CD4-positive, alpha-beta T cell treated with Interleukin-17A for 4 hours (primary cell): ENCODE results near the gene TOR2A.
"Not testable (repeated sequence)": the region's sequence is repeated elsewhere in the genome, so short reads cannot be mapped to it uniquely, and the experiment has no call there.

Experiments used
- DNase-seq: peaks from one replicate; pipeline ENCODE4 v3.0.0-alpha.2; 2020; ENCODE audit warnings: mixed read lengths

The TOR2A gene

GRCh38 chr9:127734747-127735529 is at the start of gene TOR2A:
TSS of gene TOR2A (minus strand) at chr9:127735294. CDS start at chr9:127735270, 24 bp downstream.
- DNase-seq = peak; percentile 99

DNA sequence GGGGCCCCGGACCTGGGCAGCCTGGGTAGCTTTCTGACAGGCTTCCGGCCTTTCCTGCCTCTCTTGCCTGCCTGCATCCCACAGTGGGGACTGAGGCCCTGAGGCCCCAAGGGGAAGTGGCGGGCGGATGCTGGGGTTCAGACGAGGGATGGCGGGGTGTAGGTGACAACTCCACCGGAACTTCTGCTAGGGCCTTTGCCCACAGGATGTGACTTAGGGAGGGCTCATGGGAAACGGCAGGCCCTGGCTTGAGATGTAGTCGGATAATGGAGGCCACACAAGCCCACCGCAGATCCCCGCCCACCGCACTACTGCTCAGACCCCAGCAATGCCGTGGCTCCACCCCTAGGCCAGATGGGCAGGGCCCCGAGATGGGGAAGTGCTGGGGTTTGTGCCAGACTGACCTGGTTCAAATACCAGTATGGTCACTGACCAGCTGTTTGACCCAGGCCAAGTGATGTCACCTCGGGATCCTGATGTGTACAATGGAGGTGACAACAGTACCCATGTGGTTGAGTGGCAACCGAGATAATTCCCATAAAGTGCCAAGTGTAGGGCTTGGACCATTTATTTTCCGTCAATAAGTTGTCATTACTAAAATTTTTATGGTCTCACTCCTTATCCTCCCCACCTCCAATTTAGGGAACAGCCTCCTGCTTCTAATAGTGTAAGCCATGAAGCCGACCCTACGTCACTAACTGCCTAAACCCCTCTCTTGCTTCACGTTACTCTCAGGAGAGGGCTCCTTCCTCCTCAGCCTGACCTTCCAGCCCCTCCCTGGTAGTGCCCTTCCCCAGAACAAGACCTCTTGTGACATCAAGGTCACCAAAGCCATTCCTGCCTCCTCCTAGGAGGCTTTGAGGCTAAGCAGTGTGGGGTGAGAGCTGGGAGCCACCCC is 48.3 kb upstream of the TOR2A start:
- peak; percentile 80 for DNase-seq

DNA sequence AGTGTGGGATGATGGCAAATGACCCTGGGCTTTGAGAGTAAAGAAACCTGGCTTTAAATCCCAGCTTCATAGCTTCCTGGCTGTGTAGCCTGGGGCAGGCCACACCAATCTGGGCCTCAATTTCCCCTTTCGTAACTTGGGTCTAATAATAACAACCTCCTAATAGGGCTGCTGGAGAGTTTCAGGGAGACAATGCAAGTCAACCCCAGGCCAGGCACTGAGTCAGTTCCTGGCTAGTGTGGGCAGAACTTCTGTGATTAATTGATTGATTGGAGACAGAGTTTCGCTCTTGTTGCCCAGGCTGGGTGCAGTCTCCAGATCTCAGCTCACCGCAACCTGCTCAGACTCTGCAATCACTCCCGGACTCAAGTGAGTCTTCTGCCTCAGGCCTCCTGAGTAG is 46.7 kb upstream of the TOR2A start:
- no peak for DNase-seq

DNA sequence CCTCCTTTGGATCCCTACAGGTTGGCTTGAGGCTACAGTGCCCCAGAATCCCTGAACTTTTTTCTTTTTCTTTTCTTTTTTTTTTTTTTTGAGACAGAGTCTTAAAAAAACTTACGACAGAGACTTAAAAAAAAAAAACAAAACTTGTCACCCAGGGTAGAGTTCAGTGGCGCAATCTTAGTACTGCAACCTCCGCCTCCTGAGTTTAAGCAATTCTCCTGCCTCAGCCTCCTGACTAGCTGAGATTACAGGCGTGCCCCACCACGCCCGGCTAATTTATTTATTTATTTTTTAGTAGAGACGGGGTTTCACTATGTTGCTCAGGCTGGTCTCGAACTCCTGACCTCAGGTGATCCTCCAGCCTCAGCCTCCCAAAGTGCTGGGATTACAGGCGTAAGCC is 45.8 kb upstream of the TOR2A start:
- DNase-seq = not testable (repeated sequence)

GRCh38 chr9:127780126-127780885 is 45.2 kb upstream of the TOR2A start:
- no peak for DNase-seq

- DNase-seq = peak; percentile 42
These were observed 44.3 kb upstream of the TOR2A start for GRCh38 chr9:127779136-127779981.

DNA sequence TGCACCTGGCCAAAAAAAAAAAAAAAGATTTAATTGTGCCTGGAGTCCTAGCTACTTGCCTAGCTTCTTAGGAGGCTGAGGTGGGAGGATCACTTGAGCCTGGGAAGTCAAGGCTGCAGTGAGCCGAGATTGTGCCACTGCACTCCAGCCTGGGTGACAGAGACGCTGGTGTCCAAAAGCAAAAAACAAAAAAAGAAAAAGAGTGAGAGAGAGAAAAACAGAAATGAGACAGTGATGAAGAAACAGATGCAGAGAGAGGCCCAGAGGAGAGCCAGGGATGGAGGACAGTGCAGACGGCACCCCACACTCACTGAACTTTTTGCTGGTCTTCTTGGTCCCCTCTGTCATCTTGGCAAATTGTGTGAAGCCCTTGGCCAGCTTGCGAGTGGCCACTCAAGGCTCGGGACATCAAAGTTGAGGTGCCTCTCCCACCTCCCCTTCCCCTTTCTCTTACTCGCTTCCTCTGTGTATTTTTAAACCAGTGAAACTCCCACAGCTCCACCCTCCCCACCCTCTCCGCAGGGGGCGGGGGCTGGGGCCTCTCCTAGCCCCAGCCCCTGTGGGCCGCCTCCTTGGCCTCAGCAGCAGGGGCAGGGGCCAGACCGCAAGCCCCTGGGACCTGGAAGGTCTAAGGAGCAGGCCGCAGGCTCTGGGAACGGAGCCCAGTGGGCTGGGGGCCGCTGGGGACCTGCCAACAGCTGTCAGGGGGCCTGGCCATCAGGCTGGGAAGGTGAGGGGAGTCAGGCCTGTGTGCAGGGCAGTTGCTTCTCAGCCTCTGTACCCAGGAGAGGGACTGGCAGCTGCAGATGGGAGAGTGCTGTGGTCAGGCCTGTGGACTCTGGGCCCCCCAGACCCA is 43.4 kb upstream of the TOR2A start, which contains the start of gene SH2D3C:
Gene SH2D3C, minus strand, starts transcription at position 387 of the 856 bp plus-strand sequence. Its CDS starts 39 bp downstream, at position 348.
- peak; percentile 69 for DNase-seq

DNA sequence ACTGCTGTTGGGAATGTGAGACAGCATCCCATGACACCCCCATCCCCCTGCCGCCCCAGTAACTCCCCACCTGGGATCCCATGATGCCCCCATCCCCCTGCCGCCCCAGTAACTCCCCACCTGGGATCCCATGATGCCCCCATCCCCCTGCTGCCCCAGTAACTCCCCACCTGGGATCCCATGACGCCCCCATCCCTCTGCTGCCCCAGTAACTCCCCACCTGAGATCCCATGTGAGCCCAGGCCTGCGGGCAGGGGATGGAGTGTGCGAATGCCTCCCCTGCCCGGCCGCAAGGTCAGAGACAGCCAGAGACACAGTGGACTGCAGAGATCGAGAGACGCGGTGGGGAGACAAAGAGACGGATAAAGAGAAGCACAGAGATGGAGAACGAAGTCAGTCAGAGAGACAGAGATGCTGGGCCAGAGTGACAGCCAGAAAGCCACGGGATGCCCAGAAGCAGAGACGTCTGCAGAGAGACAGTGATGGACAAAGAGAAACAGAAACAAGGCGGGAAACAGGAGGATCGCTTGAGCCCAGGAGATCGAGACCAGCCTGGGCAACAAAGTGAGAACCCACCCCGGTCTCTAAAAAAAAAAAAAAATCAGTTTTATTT is 42.4 kb upstream of the TOR2A start:
- DNase-seq = peak; percentile 22

DNA sequence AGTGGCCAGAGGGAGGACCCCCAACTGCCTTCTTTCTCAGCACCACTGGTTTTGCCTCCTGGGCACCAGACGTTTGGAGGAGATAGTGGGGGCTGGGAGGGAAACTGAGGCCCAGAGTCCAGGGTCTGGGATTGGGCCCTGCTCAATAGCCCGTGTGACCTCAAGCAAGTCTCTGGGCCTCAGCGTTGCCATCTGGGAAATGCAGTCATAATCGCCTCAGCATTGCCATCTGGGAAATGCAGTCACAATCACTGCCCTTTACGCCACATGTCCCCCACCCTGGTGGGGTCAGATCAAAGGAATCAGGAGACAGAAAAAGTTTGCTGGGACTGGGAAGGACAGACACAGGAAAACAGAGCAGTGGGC is 41.8 kb upstream of the TOR2A start:
- peak; percentile 38 for DNase-seq

- DNase-seq = peak; percentile 87
These were observed 41.3 kb upstream of the TOR2A start for GRCh38 chr9:127776195-127776923.

GRCh38 chr9:127773981-127774380 is 38.9 kb upstream of the TOR2A start:
- no peak for DNase-seq

DNA sequence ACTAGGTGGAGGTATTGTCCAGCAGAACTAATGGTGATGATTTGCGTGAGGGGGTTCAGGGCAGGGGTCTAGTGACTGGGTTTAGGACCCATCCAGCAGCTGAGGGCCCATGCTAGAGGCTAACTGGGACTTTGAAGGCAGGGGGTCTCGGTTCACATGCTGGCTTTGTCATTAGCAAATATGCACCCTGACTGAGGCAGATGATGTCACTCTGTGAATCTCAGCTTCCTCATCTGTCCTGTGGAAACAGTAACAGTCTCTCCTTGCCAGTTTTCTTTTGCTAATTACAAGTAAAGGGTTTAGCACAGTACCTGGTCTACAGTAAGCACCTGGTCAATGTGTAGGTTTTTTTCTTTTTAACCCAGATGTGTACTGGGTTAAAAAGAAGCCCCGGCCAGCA is 38.2 kb upstream of the TOR2A start:
- DNase-seq = no peak

GRCh38 chr9:127772603-127773002 is 37.5 kb upstream of the TOR2A start:
- DNase-seq = no peak

- DNase-seq = no peak
These were observed 36.6 kb upstream of the TOR2A start for GRCh38 chr9:127771570-127772189.

DNA sequence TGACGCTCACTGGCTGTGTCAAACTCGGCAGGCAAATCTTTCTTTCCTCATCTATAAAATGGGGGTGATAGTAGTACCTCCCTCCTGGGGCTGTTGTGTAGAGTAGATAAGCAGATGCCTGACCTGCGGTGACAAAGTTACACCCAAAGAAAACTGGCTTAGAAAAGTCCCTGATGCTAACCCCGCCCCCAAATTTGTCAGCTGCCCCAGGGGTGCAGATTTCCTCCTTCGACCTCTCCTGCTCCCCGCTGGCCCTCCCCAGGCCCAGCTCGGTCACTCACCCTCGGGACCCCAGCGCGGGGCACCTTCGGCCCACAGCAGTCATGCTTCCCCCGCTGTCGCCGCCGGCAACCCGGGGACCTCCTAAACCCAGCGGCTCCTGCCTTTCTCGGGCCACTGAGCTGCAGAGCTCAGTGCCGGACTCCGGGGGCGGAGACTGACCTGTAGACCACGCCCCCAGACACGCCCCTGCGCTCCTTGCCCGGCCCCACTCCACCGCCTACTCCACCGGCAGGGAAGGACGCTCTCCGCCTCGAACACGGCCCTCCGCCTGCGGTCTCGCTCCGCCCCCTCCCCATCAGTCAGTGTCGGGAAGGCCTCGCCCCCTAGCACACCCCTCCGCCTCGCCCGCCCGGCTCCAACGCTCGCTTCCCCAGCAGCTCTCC is 35.9 kb upstream of the TOR2A start:
- peak; percentile 99 for DNase-seq

GRCh38 chr9:127770583-127770904 is 35.5 kb upstream of the TOR2A start:
- no peak for DNase-seq

DNA sequence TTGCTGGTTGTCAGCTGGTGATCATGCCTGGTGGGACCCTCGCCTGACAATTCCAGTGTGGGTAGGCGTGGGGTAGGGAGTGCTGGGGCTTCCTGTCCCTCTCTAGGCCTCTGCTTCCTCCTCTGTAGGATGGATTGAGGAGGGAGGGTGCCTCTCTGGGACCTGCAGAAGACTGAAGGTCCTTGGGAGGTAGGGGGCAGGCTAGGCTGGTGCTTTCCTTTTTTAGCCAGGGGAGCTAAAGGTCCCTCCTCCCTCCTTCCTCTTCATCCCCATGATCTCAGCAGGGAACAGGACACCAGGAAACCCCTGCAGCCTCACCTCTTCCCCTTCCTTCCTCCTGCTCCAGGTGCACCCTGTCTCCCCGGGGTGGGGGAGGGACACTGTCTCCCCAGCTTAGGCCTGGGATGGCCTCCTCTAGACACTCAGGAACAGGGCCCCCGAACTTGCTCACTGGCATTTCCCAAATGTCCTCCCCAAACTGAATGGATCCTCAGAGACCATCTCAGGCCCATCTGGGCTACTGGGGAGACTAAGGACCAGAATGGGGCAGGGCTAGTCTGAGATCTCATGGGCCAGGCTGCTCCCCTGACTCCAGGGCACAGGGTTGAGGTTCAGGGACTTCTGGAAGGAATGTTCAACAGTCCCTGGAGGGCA is 35.0 kb upstream of the TOR2A start:
- DNase-seq = no peak

- no peak for DNase-seq
These were observed 34.0 kb upstream of the TOR2A start for GRCh38 chr9:127769101-127769500.
